HFFc6 (cell line): Measurements from ENCODE around the gene GARIN5A. TPM values are rescaled to one million over a fixed set of nuclear protein-coding genes. Genes with fewer than 3 reads are reported as not detected.

ENCODE experiments used
- DNase-seq: peaks from one replicate; pipeline ENCODE4 v3.0.0-alpha.2; 2018
- H3K27ac Mint-ChIP-seq: 2 replicates; pipeline ENCODE4 v1.8.0; 2020; ENCODE audit warnings: mild to moderate bottlenecking, mixed read lengths
- H3K27me3 Mint-ChIP-seq: 2 replicates; pipeline ENCODE4 v1.8.0; 2021; ENCODE audit warnings: mild to moderate bottlenecking, moderate library complexity, mixed read lengths; ENCODE audit not compliant: insufficient read depth
- H3K36me3 Mint-ChIP-seq: 2 replicates; pipeline ENCODE4 v1.8.0; 2021; ENCODE audit warnings: low read depth, mixed read lengths
- H3K4me1 Mint-ChIP-seq: 2 replicates; pipeline ENCODE4 v1.8.0; 2020; ENCODE audit warnings: low read depth, mixed read lengths
- H3K4me3 Mint-ChIP-seq: 2 replicates; pipeline ENCODE4 v1.8.0; 2020; ENCODE audit warnings: mild to moderate bottlenecking, moderate library complexity, mixed read lengths
- H3K9me3 Mint-ChIP-seq: 2 replicates; pipeline ENCODE4 v1.8.0; 2020; ENCODE audit warnings: mild to moderate bottlenecking, mixed read lengths
- CTCF ChIP-seq: fragments of 200-600 bp; sonication (generic); IDR thresholded peaks from 2 replicates; pipeline ENCODE4 v1.5.0; 2021; ENCODE audit warnings: antibody characterized with exemption, mild to moderate bottlenecking
- total RNA-seq, 6 experiments: library from RNA; stranded (reverse); fragmentation: NEBNext Ultra II Directional; extraction: Animal tissue kit (Norgen Biotek cat#: 25700); gene quantifications; 2 replicates in 1 of 6; 3 replicates in 5 of 6; pipeline ENCODE4 v1.2.3, GENCODE V29; 2021

GARIN5A gene
- total RNA-seq, 6 experiments from 2014 or later: 0.16 to 1.5 (median 0.28) TPM; not detected in 1

GRCh38 chr19:50518091-50519005 is 41.7 kb upstream of the GARIN5A start:
- DNase-seq: no peak
- Mint-ChIP-seq H3K9me3 (peaks cover 5% of the 10 kb centered on the region; the same call in 1 of the 2 replicates), H3K4me1 (no peaks in the 10 kb centered on the region), H3K4me3 (no peak overlapping the region), H3K36me3 (no peaks in the 10 kb centered on the region), H3K27ac (no peak overlapping the region), H3K27me3 (peaks cover 4% of the 10 kb centered on the region; the same call in 1 of the 2 replicates)
- TF ChIP-seq CTCF: peak; percentile 60

DNA sequence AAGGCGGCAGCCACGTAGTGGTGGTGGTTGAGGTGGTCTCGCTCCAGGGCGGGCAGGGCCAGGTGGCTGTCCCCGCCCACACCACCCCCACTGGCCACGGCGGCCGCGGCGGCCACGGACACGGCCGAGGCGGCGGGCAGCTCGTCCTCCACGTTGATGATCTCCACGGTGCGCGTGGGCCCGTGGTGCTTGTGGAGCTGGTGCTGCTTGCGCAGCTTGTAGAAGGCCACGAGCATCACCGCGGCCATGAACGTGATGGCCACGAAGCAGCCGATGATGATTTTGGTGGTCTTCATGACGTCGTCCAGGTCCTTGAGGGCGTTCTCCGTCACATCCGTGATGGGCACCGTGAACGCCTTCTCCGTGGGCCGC is 41.0 kb upstream of the GARIN5A start:
- Mint-ChIP-seq H3K4me3 (no peak overlapping the region), H3K36me3 (no peaks in the 10 kb centered on the region), H3K4me1 (no peaks in the 10 kb centered on the region), H3K27me3 (peaks cover 4% of the 10 kb centered on the region), H3K27ac (no peak overlapping the region), H3K9me3 (peaks cover 5% of the 10 kb centered on the region; the same call in 1 of the 2 replicates)
- TF ChIP-seq CTCF: no peak
- DNase-seq: no peak

DNA sequence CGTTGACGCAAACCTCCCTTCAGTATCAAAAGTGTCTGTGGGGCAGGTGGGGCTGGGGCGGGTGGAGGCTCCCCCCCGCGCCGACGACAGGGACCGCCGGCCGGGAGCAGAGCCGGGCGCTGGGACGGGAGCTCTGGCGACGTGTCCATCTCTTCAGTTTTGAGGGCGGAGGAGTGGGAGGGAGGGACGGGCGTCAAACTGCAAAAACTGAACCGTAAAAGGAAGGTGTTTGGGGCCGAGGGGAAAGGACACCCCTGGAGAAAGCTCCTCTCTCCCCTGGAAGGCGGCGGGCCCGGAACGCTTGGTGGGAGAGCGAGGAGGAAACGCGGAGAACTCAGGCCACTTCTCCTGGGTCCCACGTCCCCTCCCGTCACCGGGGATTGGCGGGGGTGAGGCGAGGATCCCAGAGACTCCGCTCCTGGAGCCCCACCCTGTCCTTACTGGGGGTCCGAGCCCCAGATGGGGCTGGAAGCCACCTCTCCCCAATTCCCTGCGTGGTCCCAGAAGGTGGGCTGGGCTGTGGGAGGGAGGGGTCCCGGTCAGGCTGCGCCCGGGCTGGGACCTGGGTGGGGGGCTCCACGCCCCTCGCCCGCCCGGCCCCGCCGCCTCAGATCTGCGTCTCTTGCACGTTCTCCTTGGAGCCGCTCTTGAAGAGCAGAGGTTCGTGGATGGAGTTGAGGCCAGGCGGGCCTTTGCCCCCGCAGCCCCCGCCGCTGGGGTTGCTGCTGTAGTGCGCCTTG is 40.5 kb upstream of the GARIN5A start:
- Mint-ChIP-seq H3K4me3 (no peak overlapping the region), H3K4me1 (no peaks in the 10 kb centered on the region; the same call in 1 of the 2 replicates), H3K9me3 (peaks cover 5% of the 10 kb centered on the region; the same call in 1 of the 2 replicates), H3K36me3 (no peaks in the 10 kb centered on the region), H3K27ac (no peak overlapping the region), H3K27me3 (peaks cover 7% of the 10 kb centered on the region)
- no peak for TF ChIP-seq CTCF
- DNase-seq: no peak

DNA sequence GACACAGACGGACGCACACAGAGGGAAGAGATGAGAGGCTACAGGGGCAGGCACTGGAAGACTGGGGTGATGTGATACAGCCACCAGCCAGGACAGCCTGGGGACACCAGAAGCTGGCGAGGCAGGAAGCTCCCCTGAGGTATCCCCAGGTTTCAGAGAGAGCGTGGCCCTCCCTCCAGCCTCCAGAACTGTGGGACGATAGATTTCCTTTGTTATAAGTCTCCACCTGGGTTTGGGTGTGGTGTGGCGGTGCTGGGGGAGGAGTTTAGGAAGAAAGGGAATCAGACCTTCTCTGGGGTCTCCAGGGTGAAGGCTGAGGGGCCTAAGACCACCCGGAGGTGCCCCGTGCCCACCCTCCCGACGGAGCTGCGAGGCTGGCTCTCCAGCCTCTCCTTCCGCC is 39.8 kb upstream of the GARIN5A start:
- peaks cover 6% of the 10 kb centered on the region for H3K4me1 Mint-ChIP-seq
- peaks cover 5% of the 10 kb centered on the region; the same call in 1 of the 2 replicates for H3K9me3 Mint-ChIP-seq
- peaks cover 8% of the 10 kb centered on the region for H3K27me3 Mint-ChIP-seq
- no peak for TF ChIP-seq CTCF
- no peak overlapping the region for H3K27ac Mint-ChIP-seq
- H3K4me3 Mint-ChIP-seq: no peak overlapping the region
- no peaks in the 10 kb centered on the region for H3K36me3 Mint-ChIP-seq
- DNase-seq: no peak

- DNase-seq: no peak
- H3K4me1 Mint-ChIP-seq: peaks cover 6% of the 10 kb centered on the region
- no peak overlapping the region for H3K27ac Mint-ChIP-seq
- H3K9me3 Mint-ChIP-seq: peaks cover 5% of the 10 kb centered on the region; the same call in 1 of the 2 replicates
- H3K4me3 Mint-ChIP-seq: no peak overlapping the region
- no peaks in the 10 kb centered on the region for H3K36me3 Mint-ChIP-seq
- peaks cover 10% of the 10 kb centered on the region for H3K27me3 Mint-ChIP-seq
- TF ChIP-seq CTCF: no peak
These were observed 38.5 kb upstream of the GARIN5A start for GRCh38 chr19:50515168-50515561.
